HCT116 (cell line): ENCODE measurements around the gene TCF12.

Experiments
- CEBPB ChIP-seq: IDR thresholded peaks from 2 replicates; pipeline ENCODE4 v1.6.1; 2012; ENCODE audit warnings: low read depth
- ELF1 ChIP-seq: IDR thresholded peaks from 2 replicates; pipeline ENCODE4 v1.6.1; 2012; ENCODE audit warnings: low read depth, borderline replicate concordance
- TF ChIP-seq, protein P1 (sequence below), 3 experiments: fragments of 200-600 bp in 1 of 3; sonication (generic) in 1 of 3; IDR thresholded peaks in 2 of 3; conservative IDR thresholded peaks in 1 of 3; 2 replicates each; pipeline ENCODE4 v1.5.1; 2012 to 2017; ENCODE audit warnings: low read depth in 2 of 3, low read length in 2 of 3, antibody characterized with exemption in 1 of 3, borderline replicate concordance in 1 of 3, control low read depth in 1 of 3, mild to moderate bottlenecking in 1 of 3, mixed read lengths in 1 of 3, mixed run types in 1 of 3, moderate library complexity in 1 of 3; ENCODE audit not compliant: insufficient read depth in 1 of 3

DNA sequence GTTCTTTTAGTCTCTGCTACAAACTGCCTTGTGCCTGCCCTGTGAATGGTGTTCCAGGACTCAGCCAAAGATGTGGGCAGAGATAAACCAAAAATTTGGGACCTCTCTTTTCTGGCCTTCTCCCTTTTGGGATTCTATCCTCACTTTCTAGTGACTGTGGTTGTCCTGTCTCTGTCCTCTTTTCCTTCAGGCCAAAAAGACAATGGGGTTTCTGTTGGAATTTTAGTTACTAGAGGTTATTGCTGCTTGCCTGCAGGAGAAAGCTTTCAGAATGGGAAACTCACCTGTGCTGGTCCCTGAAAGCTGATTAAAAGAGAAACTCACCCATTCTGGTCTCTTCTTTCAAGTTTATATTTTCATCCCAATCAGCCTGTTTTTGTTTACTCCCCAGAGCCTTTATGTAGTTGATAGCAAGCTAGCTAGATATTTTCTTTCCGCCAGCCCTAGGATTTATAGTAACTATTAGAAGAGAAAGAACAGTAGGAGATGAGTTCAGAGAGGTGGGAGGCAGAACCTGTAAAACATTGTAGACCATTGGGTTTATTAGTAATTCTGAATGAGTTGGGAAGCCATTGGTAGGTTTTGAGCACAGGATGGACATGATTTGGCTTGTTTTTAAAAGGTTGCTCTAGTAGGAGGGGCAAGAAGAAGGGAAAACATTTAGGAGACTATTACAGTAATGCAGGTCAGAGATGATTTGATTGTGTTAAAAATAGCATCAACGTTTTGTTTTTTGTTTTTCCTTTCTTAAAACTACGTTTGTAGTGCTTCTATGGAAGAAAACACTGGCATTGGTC lies 138.9 kb downstream of the TCF12 start:
- TF ChIP-seq, protein P1, sequence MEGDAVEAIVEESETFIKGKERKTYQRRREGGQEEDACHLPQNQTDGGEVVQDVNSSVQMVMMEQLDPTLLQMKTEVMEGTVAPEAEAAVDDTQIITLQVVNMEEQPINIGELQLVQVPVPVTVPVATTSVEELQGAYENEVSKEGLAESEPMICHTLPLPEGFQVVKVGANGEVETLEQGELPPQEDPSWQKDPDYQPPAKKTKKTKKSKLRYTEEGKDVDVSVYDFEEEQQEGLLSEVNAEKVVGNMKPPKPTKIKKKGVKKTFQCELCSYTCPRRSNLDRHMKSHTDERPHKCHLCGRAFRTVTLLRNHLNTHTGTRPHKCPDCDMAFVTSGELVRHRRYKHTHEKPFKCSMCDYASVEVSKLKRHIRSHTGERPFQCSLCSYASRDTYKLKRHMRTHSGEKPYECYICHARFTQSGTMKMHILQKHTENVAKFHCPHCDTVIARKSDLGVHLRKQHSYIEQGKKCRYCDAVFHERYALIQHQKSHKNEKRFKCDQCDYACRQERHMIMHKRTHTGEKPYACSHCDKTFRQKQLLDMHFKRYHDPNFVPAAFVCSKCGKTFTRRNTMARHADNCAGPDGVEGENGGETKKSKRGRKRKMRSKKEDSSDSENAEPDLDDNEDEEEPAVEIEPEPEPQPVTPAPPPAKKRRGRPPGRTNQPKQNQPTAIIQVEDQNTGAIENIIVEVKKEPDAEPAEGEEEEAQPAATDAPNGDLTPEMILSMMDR (IDR thresholded peaks at IDR 0.05 in 2 of 3, conservative IDR thresholded peaks at IDR 0.05 in 1 of 3; ENCODE audit: borderline replicate concordance in 1 of 3, insufficient read depth in 1 of 3, low read depth in 2 of 3, low read length in 2 of 3) = no peak
- TF ChIP-seq CEBPB (no peak), ELF1 (no peak)
